Subcutaneous abdominal adipose tissue (tissue), 5 donors: ENCODE data around the gene MARCHF9.
A peak's percentile ranks its signal among the peaks of the same experiment; 100 is the strongest.
"Not testable (repeated sequence)": the region's sequence is repeated elsewhere in the genome, so short reads cannot be mapped to it uniquely, and the experiment has no call there.

Source experiments
- H3K27ac ChIP-seq: one replicate; pipeline ENCODE4 v1.7.0; 2013; ENCODE audit warnings: low read depth, mild to moderate bottlenecking, inconsistent platforms, low read length, moderate library complexity
- H3K27me3 ChIP-seq, 5 donors: one replicate each; pipeline ENCODE4 v1.7.0; 2013; ENCODE audit warnings: low read length in 5 of 5, inconsistent platforms in 1 of 5; ENCODE audit not compliant: control insufficient read depth in 5 of 5, insufficient read depth in 4 of 5
- H3K36me3 ChIP-seq, 5 donors: one replicate each; pipeline ENCODE4 v1.7.0; 2013; ENCODE audit warnings: low read length in 5 of 5; ENCODE audit not compliant: control insufficient read depth in 5 of 5, insufficient read depth in 5 of 5
- H3K4me1 ChIP-seq, 5 donors: one replicate each; pipeline ENCODE4 v1.7.0; 2013; ENCODE audit warnings: low read length in 5 of 5, mild to moderate bottlenecking in 3 of 5, moderate library complexity in 1 of 5; ENCODE audit not compliant: control insufficient read depth in 5 of 5, insufficient read depth in 5 of 5
- H3K4me3 ChIP-seq, 5 donors: one replicate each; pipeline ENCODE4 v1.7.0; 2013; ENCODE audit warnings: low read length in 5 of 5, low read depth in 1 of 5
- H3K9ac ChIP-seq, 5 donors: one replicate each; pipeline ENCODE4 v1.7.0; 2013; ENCODE audit warnings: low read length in 5 of 5, mild to moderate bottlenecking in 4 of 5, moderate library complexity in 3 of 5
- H3K9me3 ChIP-seq, 5 donors: one replicate each; pipeline ENCODE4 v1.7.0; 2013; ENCODE audit warnings: low read length in 5 of 5; ENCODE audit not compliant: control insufficient read depth in 5 of 5
- donor health status: healthy.
- donor health status: healthy.
- donor health status: healthy.
- donor health status: healthy.
- donor health status: healthy.

The MARCHF9 gene

DNA sequence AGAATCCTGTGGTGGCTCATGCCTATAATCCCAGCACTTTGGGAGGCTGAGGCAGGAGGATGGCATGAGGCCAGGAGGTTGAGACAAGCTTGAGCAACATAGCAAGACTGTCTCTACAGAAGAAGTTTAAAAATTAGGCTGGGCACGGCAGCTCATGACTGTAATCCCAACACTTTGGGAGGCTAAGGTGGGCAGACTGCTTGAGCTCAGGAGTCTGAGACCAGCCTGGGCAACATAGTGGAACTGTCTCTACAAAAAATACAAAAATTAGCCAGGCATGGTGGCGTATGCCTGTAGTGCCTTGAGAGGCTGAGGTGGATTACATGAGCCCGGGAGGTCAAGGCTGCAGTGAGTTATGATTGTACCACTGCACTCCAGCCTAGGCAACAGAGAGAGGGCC, 13.0 kb downstream of the MARCHF9 start:
- H3K4me3 ChIP-seq, result no peak overlapping the region
- peaks cover 4 to 47% (median 44%) of the 10 kb centered on the region in 5 donors for H3K4me1 ChIP-seq
- H3K9ac ChIP-seq, result no peak overlapping the region
- peaks cover 38 to 45% (median 43%) of the 10 kb centered on the region in 5 donors for H3K27me3 ChIP-seq
- H3K9me3 ChIP-seq, result no peaks in the 10 kb centered on the region
- H3K27ac ChIP-seq, result no peak overlapping the region
- peaks cover 3 to 19% (median 15%) of the 10 kb centered on the region in 5 donors for H3K36me3 ChIP-seq

DNA sequence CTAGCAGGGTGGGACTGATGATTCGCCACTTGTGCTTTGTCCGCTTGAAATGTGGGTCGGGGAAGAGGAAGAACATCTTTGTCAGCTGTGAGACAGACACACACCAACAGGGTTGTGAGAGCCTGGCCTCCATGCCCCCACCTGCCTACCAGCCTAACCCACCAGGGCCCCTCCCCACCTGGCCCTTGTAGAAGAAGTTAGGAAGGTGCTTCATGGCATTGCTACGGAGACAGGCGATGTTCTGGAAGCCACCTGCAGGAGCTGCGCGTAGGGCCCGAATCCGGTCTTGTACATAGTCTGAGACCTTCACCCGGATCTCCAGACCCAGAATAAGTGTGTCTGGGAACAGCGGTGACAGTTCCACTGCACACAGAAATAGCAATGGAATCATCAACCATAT, 14.7 kb downstream of the MARCHF9 start:
- peaks cover 3 to 19% (median 15%) of the 10 kb centered on the region in 5 donors for H3K36me3 ChIP-seq
- H3K27me3 ChIP-seq, result peaks cover 23 to 33% (median 31%) of the 10 kb centered on the region in 5 donors
- peaks cover 4 to 51% (median 50%) of the 10 kb centered on the region in 5 donors for H3K4me1 ChIP-seq
- no peak overlapping the region for H3K27ac ChIP-seq
- H3K4me3 ChIP-seq, result no peak overlapping the region
- H3K9me3 ChIP-seq, result no peaks in the 10 kb centered on the region
- no peak overlapping the region for H3K9ac ChIP-seq

DNA sequence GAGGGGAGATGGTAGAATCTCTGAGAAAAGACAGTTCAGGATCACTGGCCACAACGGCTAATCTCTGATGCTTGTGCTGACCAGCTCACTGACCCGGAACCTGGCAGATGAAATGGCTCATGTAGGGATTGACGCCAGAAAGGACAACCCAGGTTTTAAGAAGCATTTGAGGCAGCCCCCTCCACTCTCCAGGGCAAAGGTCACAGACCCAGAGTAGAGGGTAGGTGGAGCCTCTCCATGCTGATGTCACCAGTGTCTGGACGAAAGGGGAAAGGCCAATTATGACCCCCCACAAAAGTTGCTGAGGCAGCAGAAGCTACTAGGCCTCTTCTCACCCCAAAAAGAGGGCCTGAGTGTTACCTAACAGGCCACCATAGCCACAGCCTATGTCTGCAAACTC, 15.8 kb downstream of the MARCHF9 start:
- Histone ChIP-seq H3K4me1 (peaks cover 2 to 40% (median 38%) of the 10 kb centered on the region in 5 donors), H3K4me3 (peak overlapping the region in 1 of 5 donors; percentile 96), H3K27me3 (peaks cover 14 to 22% (median 19%) of the 10 kb centered on the region in 5 donors), H3K9me3 (no peaks in the 10 kb centered on the region), H3K36me3 (peaks cover 3 to 23% (median 18%) of the 10 kb centered on the region in 5 donors), H3K27ac (no peak overlapping the region), H3K9ac (no peak overlapping the region)

DNA sequence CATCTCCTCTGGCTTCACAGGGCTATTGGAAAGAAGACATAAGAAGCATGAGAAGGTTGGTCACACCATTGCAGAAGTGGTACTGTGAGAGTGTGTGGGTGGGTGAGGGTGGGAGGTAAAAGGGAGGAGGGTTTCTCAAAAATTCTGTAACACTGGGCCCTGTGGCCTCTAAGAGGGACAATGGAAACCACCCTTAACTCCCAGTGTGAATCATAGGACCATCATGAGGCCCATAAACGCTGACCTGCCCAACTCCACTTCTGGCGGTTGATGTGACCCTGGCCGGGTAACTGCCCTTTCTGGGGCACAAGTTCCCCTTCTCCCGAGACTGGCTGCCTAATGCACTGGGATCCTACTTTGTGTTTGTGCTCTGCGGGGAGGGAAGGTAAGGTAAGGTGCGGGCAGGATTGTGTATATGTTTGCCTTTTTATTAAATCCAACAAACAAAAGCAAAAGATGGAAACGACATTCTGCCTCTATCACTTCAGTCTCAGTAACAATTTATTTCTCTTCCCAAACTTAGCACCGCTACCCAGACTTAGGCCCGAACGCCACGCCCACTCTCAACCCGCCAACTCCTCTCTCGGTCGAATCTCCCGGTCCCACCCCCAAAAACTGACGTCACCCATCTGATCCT, 16.5 kb downstream of the MARCHF9 start:
- peaks cover 3 to 27% (median 18%) of the 10 kb centered on the region in 5 donors for H3K36me3 ChIP-seq
- H3K27me3 ChIP-seq, result peaks cover 8 to 16% (median 13%) of the 10 kb centered on the region in 5 donors
- peak overlapping the region; percentile 81 to 97 (median 94) for H3K4me3 ChIP-seq
- peaks cover 2 to 33% (median 32%) of the 10 kb centered on the region in 5 donors for H3K4me1 ChIP-seq
- peak overlapping the region; percentile 56 to 97 (median 88) for H3K9ac ChIP-seq
- H3K27ac ChIP-seq, result peak overlapping the region; percentile 97
- no peaks in the 10 kb centered on the region for H3K9me3 ChIP-seq

DNA sequence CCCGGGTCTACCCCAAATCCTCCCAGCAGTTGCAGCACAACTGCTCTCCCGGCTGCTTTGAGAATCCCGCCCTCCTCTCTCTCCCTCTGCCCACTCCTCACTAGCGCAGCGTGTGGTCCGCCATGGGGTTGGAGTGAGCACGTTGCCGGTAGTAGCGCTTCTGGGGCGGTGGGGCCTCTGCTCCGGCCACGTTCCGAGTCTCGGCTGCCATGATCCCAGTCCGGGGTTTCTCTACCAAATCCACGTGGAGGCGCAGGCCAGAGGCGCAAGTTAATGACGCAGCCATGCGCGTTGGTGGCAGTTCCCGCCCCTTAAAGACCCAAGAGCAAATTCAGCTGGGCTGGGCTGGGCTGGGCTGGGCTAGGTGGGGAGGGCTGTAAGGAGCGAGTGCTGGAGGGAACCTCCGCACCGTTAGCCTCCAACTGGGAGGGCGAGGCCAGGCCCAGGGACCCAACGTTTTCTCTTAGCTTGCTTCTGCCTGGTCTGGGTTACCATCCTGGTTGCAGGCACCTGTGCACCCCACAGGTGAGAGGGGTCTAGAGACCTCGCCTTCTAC, 17.0 kb downstream of the MARCHF9 start, which contains the start of gene METTL1:
TSS of gene METTL1 (minus strand) at position 233 of the 556 bp plus-strand sequence. CDS start at position 211, 22 bp downstream.
- Histone ChIP-seq H3K4me1 (peaks cover 2 to 28% (median 26%) of the 10 kb centered on the region in 5 donors), H3K4me3 (peak within 1 kb of the TSS; percentile 90 to 98 (median 96)), H3K27ac (peak within 1 kb of the TSS; percentile 97), H3K9ac (peak within 1 kb of the TSS; percentile 63 to 97 (median 88)), H3K9me3 (no peaks in the 10 kb centered on the region), H3K27me3 (peaks cover 2 to 10% (median 7%) of the 10 kb centered on the region in 5 donors), H3K36me3 (peaks cover 3 to 27% (median 18%) of the 10 kb centered on the region in 5 donors)

DNA sequence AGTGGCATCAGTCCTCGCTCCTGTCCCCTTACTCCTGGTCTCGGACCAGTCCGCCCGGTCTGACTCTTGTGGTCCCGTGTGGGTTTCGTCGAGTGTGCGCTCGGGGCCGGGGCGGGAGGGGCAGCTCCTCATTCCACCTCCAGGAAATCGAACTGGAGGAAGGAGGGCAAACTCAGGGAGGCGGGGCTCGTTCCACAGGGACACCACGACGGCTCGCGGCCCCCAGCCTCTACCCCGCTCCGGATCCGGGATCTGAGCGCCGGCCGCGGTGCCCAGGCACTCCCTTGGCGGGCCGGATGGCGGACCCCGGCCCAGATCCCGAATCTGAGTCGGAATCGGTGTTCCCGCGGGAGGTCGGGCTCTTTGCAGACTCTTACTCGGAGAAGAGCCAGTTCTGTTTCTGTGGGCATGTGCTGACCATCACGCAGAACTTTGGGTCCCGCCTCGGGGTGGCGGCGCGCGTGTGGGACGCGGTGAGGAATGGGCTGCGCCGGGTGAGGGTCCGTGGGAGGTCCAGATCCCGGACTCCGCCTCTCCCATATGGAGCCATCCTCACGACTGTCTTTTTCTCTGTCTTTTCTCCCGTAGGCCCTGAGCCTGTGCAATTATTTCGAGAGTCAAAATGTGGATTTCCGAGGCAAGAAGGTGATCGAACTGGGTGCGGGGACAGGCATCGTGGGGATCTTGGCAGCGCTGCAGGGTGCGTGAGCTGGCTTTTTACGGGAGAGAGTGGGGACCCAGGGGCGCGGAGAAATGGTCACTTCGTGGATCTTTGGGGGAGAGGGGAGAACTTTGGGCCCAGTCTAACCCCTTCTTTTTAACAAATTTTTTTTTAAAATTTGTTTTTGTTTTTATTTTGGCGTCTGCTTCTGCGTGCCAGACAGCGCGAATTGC, 17.8 kb downstream of the MARCHF9 start, which contains the start of gene EEF1AKMT3:
TSS of gene EEF1AKMT3 (plus strand) at position 186 of the 894 bp plus-strand sequence. CDS start at position 297, 111 bp downstream.
- peak within 1 kb of the TSS; percentile 97 for H3K27ac ChIP-seq
- H3K4me3 ChIP-seq, result peak within 1 kb of the TSS; percentile 90 to 98 (median 96)
- peaks cover 3 to 27% (median 18%) of the 10 kb centered on the region in 5 donors for H3K36me3 ChIP-seq
- no peaks in the 10 kb centered on the region for H3K9me3 ChIP-seq
- peak within 1 kb of the TSS; percentile 63 to 97 (median 88) for H3K9ac ChIP-seq
- H3K4me1 ChIP-seq, result peaks cover 2 to 28% (median 26%) of the 10 kb centered on the region in 5 donors
- peaks cover 0 to 3% (median 0%) of the 10 kb centered on the region in 5 donors for H3K27me3 ChIP-seq

DNA sequence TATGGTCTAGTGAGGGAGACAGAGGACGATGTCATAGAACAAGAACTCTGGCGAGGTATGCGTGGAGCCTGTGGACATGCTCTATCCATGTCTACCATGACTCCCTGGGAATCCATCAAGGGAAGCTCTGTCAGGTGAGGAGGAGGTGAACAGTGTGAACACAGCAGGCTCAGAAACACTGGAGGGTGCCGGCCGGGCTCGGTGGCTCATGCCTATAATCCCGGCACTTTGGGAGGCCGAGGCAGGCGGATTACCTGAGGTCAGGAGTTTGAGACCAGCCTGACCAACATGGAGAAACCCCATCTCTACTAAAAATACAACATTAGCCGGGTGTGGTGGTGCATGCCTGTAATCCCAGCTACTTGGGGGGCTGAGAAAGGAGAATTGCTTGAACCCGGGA, 19.7 kb downstream of the MARCHF9 start:
- peaks cover 2 to 28% (median 26%) of the 10 kb centered on the region in 5 donors for H3K4me1 ChIP-seq
- H3K27me3 ChIP-seq, H3K27ac ChIP-seq, H3K9ac ChIP-seq, H3K9me3 ChIP-seq, H3K4me3 ChIP-seq: not testable (repeated sequence)
- H3K36me3 ChIP-seq, result peaks cover 0 to 19% (median 9%) of the 10 kb centered on the region in 5 donors

DNA sequence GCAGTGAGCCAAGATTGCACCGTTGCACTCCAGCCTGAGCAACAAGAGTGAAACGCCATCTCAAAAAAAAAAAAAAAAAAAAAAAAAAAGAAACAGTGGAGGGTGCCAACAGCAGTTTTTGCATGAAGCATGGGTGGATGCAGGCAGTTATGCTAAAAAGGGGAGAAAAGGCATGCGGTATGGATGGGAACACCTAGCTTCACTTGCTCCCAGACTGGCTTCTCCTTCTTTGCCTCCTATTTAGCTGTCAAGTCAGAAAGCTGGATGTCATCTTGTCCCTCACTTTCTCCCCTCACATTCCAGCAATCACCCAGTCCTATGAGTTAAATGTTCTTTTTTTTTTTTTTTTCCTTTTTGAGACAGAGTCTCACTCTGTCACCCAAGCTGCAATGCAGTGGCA, 20.1 kb downstream of the MARCHF9 start:
- peaks cover 0 to 17% (median 7%) of the 10 kb centered on the region in 5 donors for H3K36me3 ChIP-seq
- H3K27me3 ChIP-seq, result no peaks in the 10 kb centered on the region
- H3K27ac ChIP-seq, result no peak overlapping the region
- no peaks in the 10 kb centered on the region for H3K9me3 ChIP-seq
- H3K4me1 ChIP-seq, result peaks cover 2 to 28% (median 26%) of the 10 kb centered on the region in 5 donors
- no peak overlapping the region for H3K4me3 ChIP-seq
- no peak overlapping the region for H3K9ac ChIP-seq

DNA sequence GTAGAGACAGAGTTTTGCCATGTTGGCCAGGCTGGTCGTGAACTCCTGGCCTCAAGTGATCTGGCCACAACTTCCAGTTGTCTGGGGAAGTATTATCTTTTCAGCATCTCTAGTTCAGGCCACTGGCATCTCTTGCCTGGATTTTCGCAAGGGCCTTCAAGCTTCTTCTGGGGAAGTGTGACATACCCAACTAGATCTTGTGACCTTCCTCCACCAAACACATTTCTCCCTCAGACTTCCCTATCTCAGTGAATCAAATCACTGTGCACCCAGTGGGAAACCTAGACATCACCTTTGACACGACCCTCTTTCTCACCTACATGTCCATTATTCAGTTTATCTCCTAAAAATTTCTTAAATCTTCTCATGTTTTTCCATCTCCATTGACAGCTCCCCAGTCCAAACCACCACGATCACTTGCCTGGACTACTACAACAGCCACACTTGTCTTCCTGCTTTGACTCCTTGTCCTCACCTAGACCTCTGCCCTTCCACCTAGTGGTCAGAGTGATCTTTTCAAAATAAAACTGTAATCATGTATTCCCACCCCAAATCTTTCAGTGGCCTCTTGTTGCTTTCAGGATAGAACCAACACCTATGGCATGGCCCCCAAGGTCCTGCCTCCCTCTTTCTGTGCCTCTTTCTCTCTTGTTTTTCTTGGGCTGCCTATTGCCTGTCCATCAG, 20.8 kb downstream of the MARCHF9 start:
- Histone ChIP-seq H3K27ac (no peak overlapping the region), H3K4me3 (no peak overlapping the region), H3K9me3 (no peaks in the 10 kb centered on the region), H3K9ac (no peak overlapping the region), H3K27me3 (no peaks in the 10 kb centered on the region), H3K4me1 (peaks cover 2 to 28% (median 26%) of the 10 kb centered on the region in 5 donors), H3K36me3 (peaks cover 0 to 19% (median 10%) of the 10 kb centered on the region in 5 donors)
